KMS-11 (cell line): Measurements from ENCODE around the gene SLC24A3.

Experiments used
- H2AFZ ChIP-seq: fragments of 200-600 bp; sonication (generic); 2 replicates; pipeline ENCODE4 v1.6.1; 2016; ENCODE audit warnings: antibody characterized with exemption, mixed run types, low read depth
- H3K27ac ChIP-seq: fragments of 200-600 bp; sonication (generic); 2 replicates; pipeline ENCODE4 v1.6.1; 2016; ENCODE audit warnings: mild to moderate bottlenecking, mixed run types
- H3K27me3 ChIP-seq: fragments of 200-600 bp; sonication (generic); 2 replicates; pipeline ENCODE4 v1.6.1; 2017; ENCODE audit warnings: mild to moderate bottlenecking, low read depth, mixed run types, moderate library complexity; ENCODE audit not compliant: insufficient read depth
- H3K36me3 ChIP-seq: fragments of 200-600 bp; sonication (generic); 2 replicates; pipeline ENCODE4 v1.6.1; 2017; ENCODE audit warnings: mild to moderate bottlenecking, mixed run types; ENCODE audit not compliant: insufficient read depth
- H3K4me1 ChIP-seq: fragments of 200-600 bp; sonication (generic); 2 replicates; pipeline ENCODE4 v1.6.1; 2016; ENCODE audit warnings: mild to moderate bottlenecking, low read depth, mixed run types; ENCODE audit not compliant: poor library complexity, severe bottlenecking
- H3K4me2 ChIP-seq: fragments of 200-600 bp; sonication (generic); 2 replicates; pipeline ENCODE4 v1.7.0; 2016; ENCODE audit warnings: mild to moderate bottlenecking, mixed run types
- H3K4me3 ChIP-seq: fragments of 200-600 bp; sonication (generic); IDR thresholded peaks from 2 replicates; pipeline ENCODE4 v1.6.1; 2017; ENCODE audit warnings: low read depth, low read length, mixed read lengths; ENCODE audit not compliant: insufficient read depth
- H3K79me2 ChIP-seq: fragments of 200-600 bp; sonication (generic); 2 replicates; pipeline ENCODE4 v1.6.1; 2016; ENCODE audit warnings: low read depth, mixed run types; ENCODE audit not compliant: insufficient read depth
- H3K9ac ChIP-seq: fragments of 200-600 bp; sonication (generic); 2 replicates; pipeline ENCODE4 v1.6.1; 2016; ENCODE audit warnings: mild to moderate bottlenecking, mixed run types
- H4K20me1 ChIP-seq: fragments of 200-600 bp; sonication (generic); 2 replicates; pipeline ENCODE4 v1.6.1; 2016; ENCODE audit warnings: mild to moderate bottlenecking, mixed run types; ENCODE audit not compliant: insufficient read depth
- TF ChIP-seq, protein P1 (sequence below): fragments of 200-600 bp; sonication (generic); conservative IDR thresholded peaks from 2 replicates; pipeline ENCODE4 v1.6.1; 2017; ENCODE audit warnings: low read depth, mild to moderate bottlenecking, antibody characterized with exemption, low read length, moderate library complexity, mixed read lengths

Gene SLC24A3

DNA sequence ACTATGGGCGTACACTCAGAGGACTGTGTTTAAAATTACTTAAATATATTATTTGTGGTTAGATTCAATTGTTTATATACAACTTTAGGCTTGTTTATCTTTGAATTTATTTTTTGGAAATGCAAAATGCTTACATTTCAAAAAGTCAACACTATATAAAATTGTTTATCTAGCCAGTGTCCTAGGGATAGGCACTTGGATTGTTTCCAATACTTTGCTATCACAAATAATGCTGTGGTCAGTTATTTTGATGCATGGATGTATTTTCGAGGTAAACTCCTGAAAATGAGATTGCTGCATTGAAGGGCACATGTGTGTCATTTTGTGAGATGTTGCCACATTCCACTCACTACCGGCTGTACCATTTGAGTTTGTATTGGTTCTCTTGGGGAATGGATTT is 213.9 kb downstream of the SLC24A3 start:
- Histone ChIP-seq H3K4me3 (no peak overlapping the region), H3K27ac (no peak overlapping the region), H3K79me2 (no peaks in the 10 kb centered on the region), H3K9ac (no peak overlapping the region), H4K20me1 (no peaks in the 10 kb centered on the region), H3K36me3 (no peaks in the 10 kb centered on the region), H3K4me1 (no peaks in the 10 kb centered on the region), H3K27me3 (no peaks in the 10 kb centered on the region), H2AFZ (no peak overlapping the region), H3K4me2 (no peak overlapping the region)
- TF ChIP-seq, protein P1, sequence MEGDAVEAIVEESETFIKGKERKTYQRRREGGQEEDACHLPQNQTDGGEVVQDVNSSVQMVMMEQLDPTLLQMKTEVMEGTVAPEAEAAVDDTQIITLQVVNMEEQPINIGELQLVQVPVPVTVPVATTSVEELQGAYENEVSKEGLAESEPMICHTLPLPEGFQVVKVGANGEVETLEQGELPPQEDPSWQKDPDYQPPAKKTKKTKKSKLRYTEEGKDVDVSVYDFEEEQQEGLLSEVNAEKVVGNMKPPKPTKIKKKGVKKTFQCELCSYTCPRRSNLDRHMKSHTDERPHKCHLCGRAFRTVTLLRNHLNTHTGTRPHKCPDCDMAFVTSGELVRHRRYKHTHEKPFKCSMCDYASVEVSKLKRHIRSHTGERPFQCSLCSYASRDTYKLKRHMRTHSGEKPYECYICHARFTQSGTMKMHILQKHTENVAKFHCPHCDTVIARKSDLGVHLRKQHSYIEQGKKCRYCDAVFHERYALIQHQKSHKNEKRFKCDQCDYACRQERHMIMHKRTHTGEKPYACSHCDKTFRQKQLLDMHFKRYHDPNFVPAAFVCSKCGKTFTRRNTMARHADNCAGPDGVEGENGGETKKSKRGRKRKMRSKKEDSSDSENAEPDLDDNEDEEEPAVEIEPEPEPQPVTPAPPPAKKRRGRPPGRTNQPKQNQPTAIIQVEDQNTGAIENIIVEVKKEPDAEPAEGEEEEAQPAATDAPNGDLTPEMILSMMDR: no peak

DNA sequence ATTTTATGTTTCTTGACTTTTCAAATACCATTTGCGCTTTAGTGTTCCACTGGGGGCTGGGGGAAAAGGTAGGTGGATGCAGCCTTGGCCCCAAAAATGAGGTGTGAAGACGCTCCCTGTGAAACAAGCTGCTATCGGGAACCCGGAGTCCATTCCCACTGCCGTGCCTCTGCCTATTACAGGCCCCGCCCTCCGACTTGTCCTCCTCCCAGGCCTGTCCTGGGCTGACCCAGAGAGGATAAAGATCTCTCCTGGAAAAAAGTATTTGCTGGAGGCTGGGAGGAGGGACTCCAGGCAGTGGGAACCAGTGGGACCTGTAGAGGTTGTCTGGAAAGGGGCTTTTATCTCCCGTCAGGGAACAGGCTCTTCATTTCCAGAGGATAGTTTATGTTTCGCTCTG is 215.0 kb downstream of the SLC24A3 start:
- TF ChIP-seq, protein P1: no peak
- no peaks in the 10 kb centered on the region for H3K79me2 ChIP-seq

DNA sequence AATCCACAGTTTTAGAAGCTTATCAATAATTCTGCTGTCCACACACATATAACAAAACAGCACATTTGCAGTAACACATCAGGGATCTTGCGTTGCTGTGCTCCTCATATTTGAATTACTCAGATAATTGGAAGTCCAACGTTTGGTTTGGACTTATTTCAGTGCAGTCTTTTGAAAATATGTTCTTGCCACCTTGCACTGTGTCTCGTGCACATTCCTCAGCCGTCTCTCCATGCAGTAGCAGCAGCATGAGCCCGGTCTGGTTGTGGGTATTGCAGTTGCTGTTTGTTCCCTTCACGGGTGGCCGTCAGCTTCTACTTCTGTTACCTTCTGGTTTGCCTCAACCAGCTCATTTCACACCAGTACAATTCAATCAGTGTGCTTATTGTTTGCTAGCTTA is 215.5 kb downstream of the SLC24A3 start:
- no peak overlapping the region for H3K27ac ChIP-seq
- no peak overlapping the region for H2AFZ ChIP-seq
- no peak overlapping the region for H3K4me2 ChIP-seq
- H3K27me3 ChIP-seq: no peaks in the 10 kb centered on the region
- no peak overlapping the region for H3K9ac ChIP-seq
- H3K4me3 ChIP-seq: no peak overlapping the region
- no peaks in the 10 kb centered on the region for H3K79me2 ChIP-seq
- no peaks in the 10 kb centered on the region for H3K4me1 ChIP-seq
- TF ChIP-seq, protein P1: no peak
- no peaks in the 10 kb centered on the region for H3K36me3 ChIP-seq
- H4K20me1 ChIP-seq: no peaks in the 10 kb centered on the region

More for the DNA sequence above, 215.0 kb downstream of the SLC24A3 start:
- H2AFZ ChIP-seq: no peak overlapping the region
- no peaks in the 10 kb centered on the region for H3K36me3 ChIP-seq
- no peaks in the 10 kb centered on the region for H3K4me1 ChIP-seq
- no peak overlapping the region for H3K4me2 ChIP-seq
- H3K4me3 ChIP-seq: no peak overlapping the region
- no peaks in the 10 kb centered on the region for H3K27me3 ChIP-seq
- no peak overlapping the region for H3K9ac ChIP-seq
- H3K27ac ChIP-seq: no peak overlapping the region
- H4K20me1 ChIP-seq: no peaks in the 10 kb centered on the region

DNA sequence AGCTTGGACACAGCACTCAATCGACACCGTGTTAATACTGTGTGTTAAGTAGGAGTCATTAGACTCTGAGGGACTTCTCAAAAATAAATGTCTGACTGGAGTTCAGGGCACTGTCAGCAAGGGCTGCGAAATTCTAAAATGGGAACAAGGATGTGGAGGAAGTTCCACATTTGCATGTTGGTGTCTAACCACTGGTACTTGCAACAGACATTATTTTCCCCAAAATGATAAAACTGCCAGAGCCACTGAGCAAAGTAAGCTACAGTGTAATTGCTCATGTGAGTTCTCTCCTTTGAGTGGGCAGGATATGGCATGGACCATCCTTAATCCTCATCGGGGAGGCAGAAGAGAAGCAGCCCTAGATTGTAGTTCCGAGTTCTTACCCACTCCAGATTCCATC is 215.9 kb downstream of the SLC24A3 start:
- Histone ChIP-seq H3K4me2 (no peak overlapping the region), H3K4me3 (no peak overlapping the region), H3K27ac (no peak overlapping the region), H3K4me1 (no peaks in the 10 kb centered on the region), H3K79me2 (no peaks in the 10 kb centered on the region), H3K9ac (no peak overlapping the region), H4K20me1 (no peaks in the 10 kb centered on the region), H2AFZ (no peak overlapping the region), H3K27me3 (no peaks in the 10 kb centered on the region), H3K36me3 (no peaks in the 10 kb centered on the region)
- TF ChIP-seq, protein P1: no peak
